NCI-H2227 (cell line): ENCODE measurements around the gene EZR.
A peak's percentile ranks its signal among the peaks of the same experiment; 100 is the strongest.
"Not testable (repeated sequence)": the region's sequence is repeated elsewhere in the genome, so short reads cannot be mapped to it uniquely, and the experiment has no call there.

Experiments
- DNase-seq: peaks from one replicate; lab custom pipeline; 2025; ENCODE audit not compliant: unreplicated experiment; lab: John Stamatoyannopoulos, UW

EZR gene

GRCh38 chr6:158799051-158799792 is 19.9 kb downstream of the EZR start:
- peak; percentile 32 for DNase-seq

GRCh38 chr6:158798311-158798710 is 20.9 kb downstream of the EZR start:
- DNase-seq: no peak

GRCh38 chr6:158797331-158798310 is 21.5 kb downstream of the EZR start:
- DNase-seq: no peak

- no peak for DNase-seq
These were observed 22.8 kb downstream of the EZR start for GRCh38 chr6:158796353-158796752.

GRCh38 chr6:158795516-158795915 is 23.7 kb downstream of the EZR start:
- no peak for DNase-seq

GRCh38 chr6:158793432-158793831 is 25.7 kb downstream of the EZR start:
- DNase-seq: no peak

GRCh38 chr6:158792505-158792904 is 26.7 kb downstream of the EZR start:
- not testable (repeated sequence) for DNase-seq

GRCh38 chr6:158791274-158791855 is 27.8 kb downstream of the EZR start:
- no peak for DNase-seq

GRCh38 chr6:158789115-158789917 is 29.9 kb downstream of the EZR start:
- no peak for DNase-seq

- no peak for DNase-seq
These were observed 31.8 kb downstream of the EZR start for GRCh38 chr6:158787395-158787794.

GRCh38 chr6:158786645-158787304 is 32.4 kb downstream of the EZR start:
- no peak for DNase-seq

GRCh38 chr6:158785036-158785435 is 34.1 kb downstream of the EZR start:
- DNase-seq: no peak

GRCh38 chr6:158784505-158784904 is 34.7 kb downstream of the EZR start:
- DNase-seq: no peak

- no peak for DNase-seq
These were observed 35.3 kb downstream of the EZR start for GRCh38 chr6:158783851-158784250.

- DNase-seq: no peak
These were observed 36.1 kb downstream of the EZR start for GRCh38 chr6:158783167-158783450.

GRCh38 chr6:158782432-158783166 is 36.6 kb downstream of the EZR start:
- no peak for DNase-seq

- no peak for DNase-seq
These were observed 37.3 kb downstream of the EZR start for GRCh38 chr6:158781692-158782373.

GRCh38 chr6:158780988-158781691 is 38.0 kb downstream of the EZR start:
- DNase-seq: no peak
